ENCODE measurements around the gene LRRC75A. TPM values are rescaled to one million over a fixed set of nuclear protein-coding genes. Genes with fewer than 3 reads are reported as not detected.

The LRRC75A gene
- total RNA-seq, 1 experiment from 2014 or later = 3.2 TPM

- DNase-seq (ENCODE audit: low read depth) = no peak
These were observed 18.7 kb downstream of the LRRC75A start for GRCh38 chr17:16473044-16474011.

- no peak for DNase-seq (ENCODE audit: low read depth)
These were observed 19.5 kb downstream of the LRRC75A start for GRCh38 chr17:16472539-16472938.

- DNase-seq (ENCODE audit: low read depth) = no peak
These were observed 20.7 kb downstream of the LRRC75A start for GRCh38 chr17:16471295-16471694.

GRCh38 chr17:16470265-16470664 is 21.7 kb downstream of the LRRC75A start:
- DNase-seq (ENCODE audit: low read depth) = no peak

- no peak for DNase-seq (ENCODE audit: low read depth)
These were observed 23.5 kb downstream of the LRRC75A start for GRCh38 chr17:16468428-16468992.

- no peak for DNase-seq (ENCODE audit: low read depth)
These were observed 24.1 kb downstream of the LRRC75A start for GRCh38 chr17:16467886-16468285.

GRCh38 chr17:16467044-16467443 is 24.9 kb downstream of the LRRC75A start:
- no peak for DNase-seq (ENCODE audit: low read depth)

GRCh38 chr17:16466407-16466806 is 25.6 kb downstream of the LRRC75A start:
- DNase-seq (ENCODE audit: low read depth) = no peak

- no peak for DNase-seq (ENCODE audit: low read depth)
These were observed 26.1 kb downstream of the LRRC75A start for GRCh38 chr17:16465861-16466338.

- DNase-seq (ENCODE audit: low read depth) = no peak
These were observed 27.0 kb downstream of the LRRC75A start for GRCh38 chr17:16465052-16465312.

- no peak for DNase-seq (ENCODE audit: low read depth)
These were observed 27.5 kb downstream of the LRRC75A start for GRCh38 chr17:16464303-16465051.

- DNase-seq (ENCODE audit: low read depth) = peak; percentile 85
These were observed 28.4 kb downstream of the LRRC75A start for GRCh38 chr17:16463358-16464302.

- DNase-seq (ENCODE audit: low read depth) = no peak
These were observed 29.7 kb downstream of the LRRC75A start for GRCh38 chr17:16462070-16462864.

- DNase-seq (ENCODE audit: low read depth) = no peak
These were observed 30.5 kb downstream of the LRRC75A start for GRCh38 chr17:16461606-16461866.

- DNase-seq (ENCODE audit: low read depth) = no peak
These were observed 31.0 kb downstream of the LRRC75A start for GRCh38 chr17:16460796-16461605.

- DNase-seq (ENCODE audit: low read depth) = no peak
These were observed 32.0 kb downstream of the LRRC75A start for GRCh38 chr17:16459855-16460550.

GRCh38 chr17:16459271-16459670 is 32.7 kb downstream of the LRRC75A start:
- DNase-seq (ENCODE audit: low read depth) = no peak

- DNase-seq (ENCODE audit: low read depth) = peak; percentile 26
These were observed 35.2 kb downstream of the LRRC75A start for GRCh38 chr17:16456742-16457316.

All from RPMI7951 (cell line).